HCT116 (cell line): ENCODE data around the gene PCDHA2. TPM values are rescaled to one million over a fixed set of nuclear protein-coding genes. Genes with fewer than 3 reads are reported as not detected.

Experiments
- ATAC-seq: fragments of 200-7000 bp; cut with Tn5 transposase; 2 replicates; pipeline ENCODE4 v1.9.1; 2020; ENCODE audit warnings: mild to moderate bottlenecking, moderate library complexity
- BruUV-seq: library from RNA; stranded (reverse); fragments of 400-500 nt; replicated peaks from 2 replicates; lab custom pipeline; 2021; lab: Mats Ljungman, UMichigan
- CTCF ChIA-PET: fragments of 300-600 bp; sonication (Branson Sonifier 250); formaldehyde crosslinking; loops from one replicate; lab custom pipeline; 2021; ENCODE audit warnings: antibody characterized with exemption; lab: Charles Lee
- POLR2A ChIA-PET: fragments of 300-600, 350-600 bp; sonication (Branson Sonifier 250); formaldehyde crosslinking; loops from one replicate; lab custom pipeline; 2021; ENCODE audit warnings: antibody characterized with exemption; lab: Charles Lee
- RAD21 ChIA-PET, 2 experiments: fragments of 300-600 bp; sonication (Branson Sonifier 250); formaldehyde crosslinking; loops; one replicate each; lab custom pipeline; 2023; ENCODE audit warnings: low total read pairs in 2 of 2; ENCODE audit not compliant: uncharacterized antibody in 2 of 2, unreplicated experiment in 2 of 2, low non-redundant PET in 1 of 2; lab: Charles Lee
- DNase-seq: peaks from one replicate; pipeline ENCODE4 v3.0.0-alpha.2; 2010; ENCODE audit warnings: low read depth, low spot score
- H2AFZ ChIP-seq: fragments of 200-600 bp; shearing (Covaris generic), sonication (generic); 2 replicates; pipeline ENCODE4 v1.6.1; 2017; ENCODE audit warnings: low read depth, mixed run types, mixed read lengths, antibody characterized with exemption, low read length; ENCODE audit not compliant: poor library complexity, severe bottlenecking
- H3K27ac ChIP-seq: 2 replicates; pipeline ENCODE4 v1.5.1; 2012; ENCODE audit warnings: low read depth, low read length
- H3K27me3 ChIP-seq: fragments of 200-600 bp; sonication (generic); 2 replicates; pipeline ENCODE4 v1.6.1; 2016; ENCODE audit warnings: mixed run types, low read length, mixed read lengths; ENCODE audit not compliant: insufficient read depth
- H3K36me3 ChIP-seq, 2 experiments: fragments of 200-500 bp in 1 of 2; fragments of 200-600 bp in 1 of 2; sonication (Bioruptor generic) in 1 of 2; sonication (generic) in 1 of 2; 2 replicates each; pipeline versions ENCODE4 v1.5.1 to v1.6.1; 2014 to 2016; ENCODE audit warnings: low read length in 2 of 2, inconsistent platforms in 1 of 2, mixed read lengths in 1 of 2, mixed run types in 1 of 2; ENCODE audit not compliant: insufficient read depth in 2 of 2, control insufficient read depth in 1 of 2
- H3K4me1 ChIP-seq, 2 experiments: fragments of 200-600 bp in 1 of 2; sonication (generic) in 1 of 2; 2 replicates each; pipeline versions ENCODE4 v1.5.1 to v1.6.1; 2012 to 2017; ENCODE audit warnings: low read length in 2 of 2, inconsistent platforms in 1 of 2, mild to moderate bottlenecking in 1 of 2, mixed read lengths in 1 of 2, mixed run types in 1 of 2, moderate library complexity in 1 of 2; ENCODE audit not compliant: insufficient read depth in 2 of 2, control insufficient read depth in 1 of 2
- H3K4me2 ChIP-seq: fragments of 200-600 bp; sonication (generic); 2 replicates; pipeline ENCODE4 v1.6.1; 2017; ENCODE audit warnings: mixed run types, low read length, mixed read lengths
- H3K4me3 ChIP-seq, 2 experiments: fragments of 200-600 bp in 1 of 2; sonication (generic) in 1 of 2; replicated peaks in 1 of 2; 2 replicates each; pipeline ENCODE4 v1.5.1; 2011 to 2016; ENCODE audit warnings: low read length in 2 of 2, control low read depth in 1 of 2, low read depth in 1 of 2, mild to moderate bottlenecking in 1 of 2, mixed read lengths in 1 of 2, mixed run types in 1 of 2
- H3K79me2 ChIP-seq: fragments of 200-600 bp; sonication (generic); 2 replicates; pipeline ENCODE4 v1.6.1; 2017; ENCODE audit warnings: mild to moderate bottlenecking, mixed run types, low read length, moderate library complexity, mixed read lengths; ENCODE audit not compliant: insufficient read depth
- H3K9ac ChIP-seq: fragments of 200-600 bp; sonication (generic); 2 replicates; pipeline ENCODE4 v1.6.1; 2016; ENCODE audit warnings: low read length, mixed read lengths
- H3K9me2 ChIP-seq: fragments of 200-600 bp; sonication (generic), shearing (Covaris generic); 2 replicates; pipeline ENCODE4 v1.6.1; 2017; ENCODE audit warnings: mixed run types, mild to moderate bottlenecking, moderate library complexity; ENCODE audit not compliant: insufficient read depth
- H3K9me3 ChIP-seq, 2 experiments: fragments of 200-500 bp in 1 of 2; fragments of 200-600 bp in 1 of 2; sonication (Bioruptor generic) in 1 of 2; sonication (generic) in 1 of 2; 2 replicates each; pipeline ENCODE4 v1.6.1; 2014 to 2017; ENCODE audit warnings: low read length in 2 of 2, mixed read lengths in 2 of 2, inconsistent platforms in 1 of 2, low read depth in 1 of 2, mild to moderate bottlenecking in 1 of 2, mixed run types in 1 of 2, moderate library complexity in 1 of 2; ENCODE audit not compliant: control insufficient read depth in 1 of 2, insufficient read depth in 1 of 2
- H4K20me1 ChIP-seq: fragments of 200-600 bp; sonication (generic), shearing (Covaris generic); 2 replicates; pipeline ENCODE4 v1.6.1; 2017; ENCODE audit warnings: mixed run types, mild to moderate bottlenecking, moderate library complexity; ENCODE audit not compliant: insufficient read depth
- CBX3 ChIP-seq: IDR thresholded peaks from 2 replicates; pipeline ENCODE4 v1.6.1; 2012; ENCODE audit warnings: low read depth
- EGR1 ChIP-seq: IDR thresholded peaks from 2 replicates; pipeline ENCODE4 v1.6.1; 2012; ENCODE audit warnings: low read depth
- ELF1 ChIP-seq: IDR thresholded peaks from 2 replicates; pipeline ENCODE4 v1.6.1; 2012; ENCODE audit warnings: low read depth, borderline replicate concordance
- EZH2 ChIP-seq: fragments of 200-600 bp; sonication (generic); IDR thresholded peaks from 2 replicates; pipeline ENCODE4 v1.6.1; 2017; ENCODE audit warnings: antibody characterized with exemption, mixed run types
- EZH2phosphoT487 ChIP-seq: fragments of 200-600 bp; IDR thresholded peaks from 2 replicates; pipeline ENCODE4 v1.6.1; 2018; ENCODE audit warnings: antibody characterized with exemption, borderline replicate concordance
- JUND ChIP-seq: IDR thresholded peaks from 2 replicates; pipeline ENCODE4 v1.6.1; 2012
- POLR2A ChIP-seq: IDR thresholded peaks from 2 replicates; pipeline ENCODE4 v1.7.0; 2011; ENCODE audit warnings: borderline replicate concordance; ENCODE audit not compliant: insufficient read depth, insufficient read length; ENCODE audit errors: extremely low read depth
- POLR2AphosphoS5 ChIP-seq: IDR thresholded peaks from 2 replicates; pipeline ENCODE4 v1.6.1; 2011; ENCODE audit warnings: mild to moderate bottlenecking, low read depth, low read length, moderate library complexity
- RAD21 ChIP-seq: IDR thresholded peaks from 2 replicates; pipeline ENCODE4 v1.6.1; 2012; ENCODE audit warnings: low read depth, mild to moderate bottlenecking
- SP1 ChIP-seq: IDR thresholded peaks from 2 replicates; pipeline ENCODE4 v1.6.1; 2012; ENCODE audit warnings: low read depth
- SRF ChIP-seq: IDR thresholded peaks from 2 replicates; pipeline ENCODE4 v1.6.1; 2012; ENCODE audit warnings: low read depth
- TCF7L2 ChIP-seq: IDR thresholded peaks from 2 replicates; pipeline ENCODE4 v1.7.0; 2011; ENCODE audit warnings: borderline replicate concordance, inconsistent platforms; ENCODE audit not compliant: insufficient read depth, insufficient read length; ENCODE audit errors: extremely low read depth
- YY1 ChIP-seq: IDR thresholded peaks from 2 replicates; pipeline ENCODE4 v1.6.1; 2011; ENCODE audit warnings: low read length, low read depth, moderate library complexity, mild to moderate bottlenecking; ENCODE audit not compliant: insufficient replicate concordance; ENCODE audit errors: extremely low read depth
- ZFX ChIP-seq: fragments of 450-650 bp; IDR thresholded peaks from 2 replicates; pipeline ENCODE4 v1.6.1; 2017
- ZNF274 ChIP-seq: fragments of 200-500 bp; sonication (Bioruptor generic); IDR thresholded peaks from 2 replicates; pipeline ENCODE4 v1.6.1; 2014; ENCODE audit warnings: mild to moderate bottlenecking, low read depth, low read length, inconsistent platforms
- intact Hi-C: fragments of 100-400 bp; cut with micrococcal nuclease; formaldehyde crosslinking; loops from 2 replicates; pipeline ENCODE4 v1.10.0; 2022
- total RNA-seq: library from RNA; stranded (reverse); gene quantifications from one replicate; pipeline ENCODE4 v1.2.1, GENCODE V29; 2021; ENCODE audit not compliant: unreplicated experiment
- TF ChIP-seq, protein P1 (sequence below): IDR thresholded peaks from 2 replicates; pipeline ENCODE4 v1.6.1; 2012; ENCODE audit warnings: low read depth
- TF ChIP-seq, protein P2 (sequence below): IDR thresholded peaks from 2 replicates; pipeline ENCODE4 v1.6.1; 2011; ENCODE audit warnings: mild to moderate bottlenecking, low read length, moderate library complexity; ENCODE audit not compliant: insufficient replicate concordance; ENCODE audit errors: extremely low read depth
- TF ChIP-seq, protein P3 (sequence below): IDR thresholded peaks from 2 replicates; pipeline ENCODE4 v1.6.1; 2012
- TF ChIP-seq, protein P4 (sequence below): IDR thresholded peaks from 2 replicates; pipeline ENCODE4 v1.6.1; 2012
- TF ChIP-seq, protein P5 (sequence below), 3 experiments: fragments of 200-600 bp in 1 of 3; sonication (generic) in 1 of 3; IDR thresholded peaks in 2 of 3; conservative IDR thresholded peaks in 1 of 3; 2 replicates each; pipeline ENCODE4 v1.5.1; 2012 to 2017; ENCODE audit warnings: low read depth in 2 of 3, low read length in 2 of 3, antibody characterized with exemption in 1 of 3, borderline replicate concordance in 1 of 3, control low read depth in 1 of 3, mild to moderate bottlenecking in 1 of 3, mixed read lengths in 1 of 3, mixed run types in 1 of 3, moderate library complexity in 1 of 3; ENCODE audit not compliant: insufficient read depth in 1 of 3

The PCDHA2 gene
- total RNA-seq, 1 experiment from 2014 or later = not detected

DNA sequence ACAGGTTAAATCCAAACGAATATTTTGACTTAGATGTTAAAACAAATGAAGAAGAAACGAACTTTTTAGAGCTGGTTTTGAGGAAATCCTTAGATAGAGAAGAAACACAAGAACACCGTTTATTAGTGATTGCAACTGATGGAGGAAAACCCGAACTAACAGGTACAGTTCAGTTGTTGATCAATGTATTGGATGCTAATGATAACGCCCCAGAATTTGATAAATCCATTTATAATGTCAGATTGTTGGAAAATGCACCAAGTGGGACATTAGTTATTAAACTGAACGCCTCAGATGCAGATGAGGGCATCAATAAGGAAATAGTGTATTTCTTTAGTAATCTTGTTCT, 27.6 kb downstream of the PCDHA2 start:
- ChIA-PET POLR2A (no interaction called here), CTCF (no interaction called here), RAD21 (no interaction called here)
- Histone ChIP-seq H3K4me3 (no peak overlapping the region), H2AFZ (no peak overlapping the region), H3K36me3 (no peaks in the 10 kb centered on the region; a peak in 1 of 4 replicates), H3K9me2 (no peaks in the 10 kb centered on the region; the same call in 1 of the 2 replicates), H3K27me3 (no peaks in the 10 kb centered on the region), H3K79me2 (no peaks in the 10 kb centered on the region), H3K9me3 (no peaks in the 10 kb centered on the region), H3K27ac (no peak overlapping the region), H3K4me1 (no peaks in the 10 kb centered on the region), H3K4me2 (no peak overlapping the region), H3K9ac (no peak overlapping the region), H4K20me1 (no peaks in the 10 kb centered on the region)
- ATAC-seq (no peak), DNase-seq (no peak)
- BruUV-seq = no TSS peak
- intact Hi-C loops = no loop called here
- TF ChIP-seq ZFX = no peak
- TF ChIP-seq POLR2A = no peak
- no peak for TF ChIP-seq YY1
- TF ChIP-seq, protein P1, sequence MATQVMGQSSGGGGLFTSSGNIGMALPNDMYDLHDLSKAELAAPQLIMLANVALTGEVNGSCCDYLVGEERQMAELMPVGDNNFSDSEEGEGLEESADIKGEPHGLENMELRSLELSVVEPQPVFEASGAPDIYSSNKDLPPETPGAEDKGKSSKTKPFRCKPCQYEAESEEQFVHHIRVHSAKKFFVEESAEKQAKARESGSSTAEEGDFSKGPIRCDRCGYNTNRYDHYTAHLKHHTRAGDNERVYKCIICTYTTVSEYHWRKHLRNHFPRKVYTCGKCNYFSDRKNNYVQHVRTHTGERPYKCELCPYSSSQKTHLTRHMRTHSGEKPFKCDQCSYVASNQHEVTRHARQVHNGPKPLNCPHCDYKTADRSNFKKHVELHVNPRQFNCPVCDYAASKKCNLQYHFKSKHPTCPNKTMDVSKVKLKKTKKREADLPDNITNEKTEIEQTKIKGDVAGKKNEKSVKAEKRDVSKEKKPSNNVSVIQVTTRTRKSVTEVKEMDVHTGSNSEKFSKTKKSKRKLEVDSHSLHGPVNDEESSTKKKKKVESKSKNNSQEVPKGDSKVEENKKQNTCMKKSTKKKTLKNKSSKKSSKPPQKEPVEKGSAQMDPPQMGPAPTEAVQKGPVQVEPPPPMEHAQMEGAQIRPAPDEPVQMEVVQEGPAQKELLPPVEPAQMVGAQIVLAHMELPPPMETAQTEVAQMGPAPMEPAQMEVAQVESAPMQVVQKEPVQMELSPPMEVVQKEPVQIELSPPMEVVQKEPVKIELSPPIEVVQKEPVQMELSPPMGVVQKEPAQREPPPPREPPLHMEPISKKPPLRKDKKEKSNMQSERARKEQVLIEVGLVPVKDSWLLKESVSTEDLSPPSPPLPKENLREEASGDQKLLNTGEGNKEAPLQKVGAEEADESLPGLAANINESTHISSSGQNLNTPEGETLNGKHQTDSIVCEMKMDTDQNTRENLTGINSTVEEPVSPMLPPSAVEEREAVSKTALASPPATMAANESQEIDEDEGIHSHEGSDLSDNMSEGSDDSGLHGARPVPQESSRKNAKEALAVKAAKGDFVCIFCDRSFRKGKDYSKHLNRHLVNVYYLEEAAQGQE = no peak
- no peak for TF ChIP-seq POLR2AphosphoS5
- TF ChIP-seq EZH2 = no peak
- TF ChIP-seq ZNF274 = no peak
- TF ChIP-seq, protein P2, sequence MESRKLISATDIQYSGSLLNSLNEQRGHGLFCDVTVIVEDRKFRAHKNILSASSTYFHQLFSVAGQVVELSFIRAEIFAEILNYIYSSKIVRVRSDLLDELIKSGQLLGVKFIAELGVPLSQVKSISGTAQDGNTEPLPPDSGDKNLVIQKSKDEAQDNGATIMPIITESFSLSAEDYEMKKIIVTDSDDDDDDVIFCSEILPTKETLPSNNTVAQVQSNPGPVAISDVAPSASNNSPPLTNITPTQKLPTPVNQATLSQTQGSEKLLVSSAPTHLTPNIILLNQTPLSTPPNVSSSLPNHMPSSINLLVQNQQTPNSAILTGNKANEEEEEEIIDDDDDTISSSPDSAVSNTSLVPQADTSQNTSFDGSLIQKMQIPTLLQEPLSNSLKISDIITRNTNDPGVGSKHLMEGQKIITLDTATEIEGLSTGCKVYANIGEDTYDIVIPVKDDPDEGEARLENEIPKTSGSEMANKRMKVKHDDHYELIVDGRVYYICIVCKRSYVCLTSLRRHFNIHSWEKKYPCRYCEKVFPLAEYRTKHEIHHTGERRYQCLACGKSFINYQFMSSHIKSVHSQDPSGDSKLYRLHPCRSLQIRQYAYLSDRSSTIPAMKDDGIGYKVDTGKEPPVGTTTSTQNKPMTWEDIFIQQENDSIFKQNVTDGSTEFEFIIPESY = no peak
- TF ChIP-seq EZH2phosphoT487 = no peak
- TF ChIP-seq, protein P3, sequence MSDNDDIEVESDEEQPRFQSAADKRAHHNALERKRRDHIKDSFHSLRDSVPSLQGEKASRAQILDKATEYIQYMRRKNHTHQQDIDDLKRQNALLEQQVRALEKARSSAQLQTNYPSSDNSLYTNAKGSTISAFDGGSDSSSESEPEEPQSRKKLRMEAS = no peak
- TF ChIP-seq ELF1 = no peak
- TF ChIP-seq, protein P4, sequence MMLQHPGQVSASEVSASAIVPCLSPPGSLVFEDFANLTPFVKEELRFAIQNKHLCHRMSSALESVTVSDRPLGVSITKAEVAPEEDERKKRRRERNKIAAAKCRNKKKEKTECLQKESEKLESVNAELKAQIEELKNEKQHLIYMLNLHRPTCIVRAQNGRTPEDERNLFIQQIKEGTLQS = no peak
- TF ChIP-seq SRF = no peak
- no peak for TF ChIP-seq EGR1
- TF ChIP-seq, protein P5, sequence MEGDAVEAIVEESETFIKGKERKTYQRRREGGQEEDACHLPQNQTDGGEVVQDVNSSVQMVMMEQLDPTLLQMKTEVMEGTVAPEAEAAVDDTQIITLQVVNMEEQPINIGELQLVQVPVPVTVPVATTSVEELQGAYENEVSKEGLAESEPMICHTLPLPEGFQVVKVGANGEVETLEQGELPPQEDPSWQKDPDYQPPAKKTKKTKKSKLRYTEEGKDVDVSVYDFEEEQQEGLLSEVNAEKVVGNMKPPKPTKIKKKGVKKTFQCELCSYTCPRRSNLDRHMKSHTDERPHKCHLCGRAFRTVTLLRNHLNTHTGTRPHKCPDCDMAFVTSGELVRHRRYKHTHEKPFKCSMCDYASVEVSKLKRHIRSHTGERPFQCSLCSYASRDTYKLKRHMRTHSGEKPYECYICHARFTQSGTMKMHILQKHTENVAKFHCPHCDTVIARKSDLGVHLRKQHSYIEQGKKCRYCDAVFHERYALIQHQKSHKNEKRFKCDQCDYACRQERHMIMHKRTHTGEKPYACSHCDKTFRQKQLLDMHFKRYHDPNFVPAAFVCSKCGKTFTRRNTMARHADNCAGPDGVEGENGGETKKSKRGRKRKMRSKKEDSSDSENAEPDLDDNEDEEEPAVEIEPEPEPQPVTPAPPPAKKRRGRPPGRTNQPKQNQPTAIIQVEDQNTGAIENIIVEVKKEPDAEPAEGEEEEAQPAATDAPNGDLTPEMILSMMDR (IDR thresholded peaks at IDR 0.05 in 2 of 3, conservative IDR thresholded peaks at IDR 0.05 in 1 of 3; ENCODE audit: borderline replicate concordance in 1 of 3, insufficient read depth in 1 of 3, low read depth in 2 of 3, low read length in 2 of 3) = no peak
- TF ChIP-seq CBX3 = no peak
- TF ChIP-seq JUND = no peak
- TF ChIP-seq RAD21 = no peak
- no peak for TF ChIP-seq TCF7L2
- no peak for TF ChIP-seq SP1
